Mesodermal cell (in vitro differentiated cells): ENCODE measurements around the gene LARGE1.
"Not testable (repeated sequence)": the region's sequence is repeated elsewhere in the genome, so short reads cannot be mapped to it uniquely, and the experiment has no call there.

Experiments
- H3K27ac ChIP-seq: 2 replicates; pipeline ENCODE4 v1.7.0; 2013; ENCODE audit warnings: mild to moderate bottlenecking, low read depth, low read length, moderate library complexity; ENCODE audit not compliant: severe bottlenecking
- H3K36me3 ChIP-seq: 2 replicates; pipeline ENCODE4 v1.7.1; 2013; ENCODE audit warnings: mild to moderate bottlenecking, low read length, moderate library complexity; ENCODE audit not compliant: control insufficient read depth, insufficient read depth
- H3K4me1 ChIP-seq: one replicate; pipeline ENCODE4 v1.7.1; 2013; ENCODE audit warnings: mild to moderate bottlenecking, low read length; ENCODE audit not compliant: insufficient read depth, control insufficient read depth, poor library complexity, severe bottlenecking
- H3K4me3 ChIP-seq: 2 replicates; pipeline ENCODE4 v1.7.0; 2013; ENCODE audit warnings: low read length, control low read depth, mild to moderate bottlenecking; ENCODE audit not compliant: insufficient read depth, poor library complexity, severe bottlenecking; ENCODE audit errors: extremely low read depth
- H3K9me3 ChIP-seq: 2 replicates; pipeline ENCODE4 v1.7.1; 2013; ENCODE audit warnings: mild to moderate bottlenecking, low read length, moderate library complexity; ENCODE audit not compliant: control insufficient read depth
- WGBS, 2 experiments: methylation state at CpG; one replicate each; pipeline ENCODE4 v1.1.5; 2013; ENCODE audit warnings: missing lambda C conversion rate in 2 of 2; ENCODE audit not compliant: insufficient coverage in 2 of 2; 5-methylcytosine and 5-hydroxymethylcytosine counted together

Gene LARGE1

DNA sequence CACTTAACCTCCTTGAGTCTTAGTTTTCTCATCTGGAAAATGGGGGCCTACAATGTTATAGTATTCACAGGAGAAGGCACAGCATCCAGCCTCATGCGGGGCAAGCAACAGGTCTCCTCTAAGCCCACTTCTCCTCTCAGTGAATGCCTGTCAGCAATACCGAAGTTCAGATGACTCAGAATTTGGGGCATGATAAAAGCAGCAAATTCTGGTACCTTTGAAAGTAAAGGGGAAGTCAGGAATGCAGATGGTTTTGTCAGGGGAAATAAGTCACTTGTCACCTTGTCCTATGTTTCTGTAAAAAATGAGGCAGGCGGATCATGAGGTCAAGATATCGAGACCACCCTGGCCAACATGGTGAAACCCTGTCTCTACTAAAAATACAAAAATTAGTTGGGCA is 350.2 kb downstream of the LARGE1 start:
- Histone ChIP-seq H3K36me3 (no peaks in the 10 kb centered on the region), H3K4me1 (peaks cover 3% of the 10 kb centered on the region), H3K4me3 (no peak overlapping the region), H3K9me3 (no peaks in the 10 kb centered on the region), H3K27ac (peak overlapping the region; percentile 29)
- 76 to 84% methylated on average over 3 to 4 of the region's 4 CpGs for WGBS, 2 experiments

DNA sequence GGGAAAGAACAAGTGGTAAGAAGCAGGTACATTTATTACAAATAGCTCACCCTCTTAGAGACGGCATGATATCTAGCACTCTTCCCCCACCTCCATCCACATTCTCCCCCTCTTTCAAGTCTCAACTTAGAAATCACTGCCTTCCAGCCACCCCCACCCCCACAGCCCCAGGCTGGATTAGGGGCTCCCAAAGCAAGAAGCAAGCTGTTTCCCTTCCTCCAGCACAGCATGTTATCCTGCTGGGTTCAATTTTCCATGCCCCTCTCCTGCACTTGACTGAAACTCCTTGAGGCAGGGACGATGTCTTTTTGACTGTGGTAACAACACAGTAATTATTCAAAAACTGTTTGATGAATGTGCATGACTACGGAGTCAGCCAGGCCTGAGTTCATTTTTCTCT is 350.7 kb downstream of the LARGE1 start:
- H3K4me1 ChIP-seq = peaks cover 3% of the 10 kb centered on the region
- H3K36me3 ChIP-seq = no peaks in the 10 kb centered on the region
- WGBS, 2 experiments = 8% methylated on average over 2 of the region's 3 CpGs; no CpG with 5 or more reads in 1 of the 2 experiments
- no peak overlapping the region for H3K4me3 ChIP-seq
- H3K9me3 ChIP-seq = no peaks in the 10 kb centered on the region
- peak overlapping the region; percentile 29 for H3K27ac ChIP-seq

DNA sequence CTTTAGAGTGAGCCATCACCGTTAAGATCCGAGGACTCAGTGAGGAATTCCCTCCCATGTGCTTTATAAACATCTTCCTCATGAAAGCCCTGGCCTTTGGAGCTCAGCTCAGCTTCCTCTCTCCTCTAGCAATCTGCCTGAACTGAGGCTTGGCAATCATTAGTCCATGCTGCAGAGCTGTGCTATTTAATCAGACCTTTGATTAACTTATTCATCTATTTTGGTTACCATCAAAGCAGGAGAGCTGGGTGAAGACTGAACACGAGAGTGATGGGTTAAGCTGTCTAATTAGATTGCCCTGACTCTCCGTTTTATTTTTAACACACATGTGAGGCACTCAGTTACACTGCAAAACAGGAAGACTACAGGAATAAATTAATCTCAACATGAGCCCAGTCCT is 351.3 kb downstream of the LARGE1 start:
- H3K27ac ChIP-seq = peak overlapping the region; percentile 29
- peaks cover 3% of the 10 kb centered on the region for H3K4me1 ChIP-seq
- H3K36me3 ChIP-seq = no peaks in the 10 kb centered on the region
- no peak overlapping the region for H3K4me3 ChIP-seq
- 63 to 64% methylated on average over 2 to 4 of the region's 4 CpGs for WGBS, 2 experiments
- no peaks in the 10 kb centered on the region for H3K9me3 ChIP-seq

DNA sequence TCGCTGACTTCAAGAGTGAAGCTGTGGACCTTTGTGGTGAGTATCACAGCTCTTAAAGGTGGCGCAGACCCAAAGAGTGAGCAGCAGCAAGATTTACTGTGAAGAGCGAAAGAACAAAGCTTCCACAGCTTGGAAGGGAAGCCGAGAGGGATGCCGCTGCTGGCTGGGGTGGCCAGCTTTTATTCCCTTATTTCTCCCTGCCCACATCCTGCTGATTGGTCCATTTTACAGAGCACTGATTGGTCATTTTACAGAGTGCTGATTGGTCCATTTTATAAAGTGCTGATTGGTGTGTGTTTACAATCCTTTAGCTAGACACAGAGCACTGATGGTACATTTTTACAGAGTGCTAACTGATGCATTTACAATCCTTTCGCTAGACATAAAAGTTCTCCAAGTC is 353.8 kb downstream of the LARGE1 start:
- H3K36me3 ChIP-seq, H3K9me3 ChIP-seq, H3K27ac ChIP-seq, H3K4me1 ChIP-seq, H3K4me3 ChIP-seq: not testable (repeated sequence)
- 92 to 97% methylated on average over 4 to 6 of the region's 6 CpGs for WGBS, 2 experiments

DNA sequence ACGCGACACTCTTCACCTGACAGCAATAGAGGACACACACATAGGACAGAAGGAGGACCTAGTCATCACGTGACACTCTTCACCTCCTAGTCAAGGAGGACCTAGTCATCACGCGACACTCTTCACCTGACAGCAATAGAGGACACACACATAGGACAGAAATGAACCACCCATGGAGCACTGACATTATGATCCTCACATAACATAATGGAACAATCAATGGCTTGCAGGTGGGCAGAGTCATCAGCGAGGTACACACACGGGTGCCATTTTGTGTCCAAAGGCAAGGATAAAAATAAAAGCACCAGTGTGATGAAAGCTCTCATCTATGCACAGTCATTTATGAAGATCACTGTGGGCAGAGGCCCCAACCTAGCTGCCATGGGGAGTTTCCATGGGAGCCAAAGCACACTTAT is 354.7 kb downstream of the LARGE1 start:
- peaks cover 11% of the 10 kb centered on the region for H3K36me3 ChIP-seq
- no peak overlapping the region for H3K4me3 ChIP-seq
- no peaks in the 10 kb centered on the region for H3K9me3 ChIP-seq
- peaks cover 3% of the 10 kb centered on the region for H3K4me1 ChIP-seq
- H3K27ac ChIP-seq = no peak overlapping the region
- WGBS, 2 experiments = 91 to 93% methylated on average over 4 to 5 of the region's 7 CpGs

DNA sequence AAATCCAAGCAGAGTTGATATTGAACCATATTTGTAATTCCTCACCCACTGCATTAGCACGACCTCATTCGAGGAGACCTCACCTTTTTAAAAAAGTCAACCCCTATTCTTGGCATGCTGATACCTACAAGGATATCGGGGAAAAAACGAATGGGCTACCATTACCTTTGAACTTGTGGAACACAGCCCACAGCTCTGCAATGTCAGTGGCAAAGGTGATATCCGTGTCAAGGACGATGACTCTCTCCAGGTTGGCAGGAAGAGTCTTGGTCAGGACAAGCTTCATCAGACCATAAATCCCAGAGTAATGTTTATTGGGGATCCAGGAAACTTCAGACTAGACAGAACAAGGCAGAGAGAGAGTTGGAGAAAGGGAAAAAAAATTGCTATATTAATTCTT is 355.6 kb downstream of the LARGE1 start:
- H3K27ac ChIP-seq = no peak overlapping the region
- peaks cover 3% of the 10 kb centered on the region for H3K4me1 ChIP-seq
- no peak overlapping the region for H3K4me3 ChIP-seq
- 93% methylated on average over 6 of the region's 6 CpGs for WGBS, 2 experiments
- H3K36me3 ChIP-seq = peaks cover 11% of the 10 kb centered on the region
- H3K9me3 ChIP-seq = no peaks in the 10 kb centered on the region

DNA sequence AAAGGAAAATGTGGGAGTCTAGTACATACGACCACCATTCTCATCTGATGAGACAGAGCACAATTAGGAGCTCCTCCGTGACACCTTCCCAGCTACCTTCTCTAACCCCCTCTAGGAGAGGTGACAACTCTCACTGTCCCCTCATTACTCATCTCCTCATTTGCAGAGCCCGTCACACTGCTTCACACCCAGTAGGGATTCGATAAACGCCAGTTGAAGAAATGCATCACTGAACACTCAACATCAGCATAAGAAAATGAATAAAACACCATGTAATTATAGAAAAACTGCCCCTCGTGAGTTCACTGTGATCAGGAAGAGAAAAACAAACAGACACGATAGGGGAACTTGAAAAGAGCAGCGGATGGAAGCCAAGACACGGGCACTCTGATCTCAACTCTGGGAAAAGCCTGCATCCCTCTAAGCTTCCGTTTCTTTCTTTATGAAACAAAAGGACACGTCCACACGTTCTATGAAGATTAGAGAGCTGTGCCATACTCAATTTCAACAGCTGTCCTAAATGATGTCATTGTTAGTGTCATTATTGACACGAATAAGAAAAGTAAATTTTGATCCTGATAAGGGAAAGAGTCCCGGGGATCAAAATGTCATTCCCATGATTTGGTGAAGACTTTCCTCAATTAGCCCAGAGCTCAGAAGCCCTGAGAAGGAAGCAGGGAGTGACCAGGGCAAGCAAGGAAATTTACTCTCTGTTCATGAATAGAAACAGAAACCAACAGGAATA is 356.9 kb downstream of the LARGE1 start:
- Histone ChIP-seq H3K27ac (no peak overlapping the region), H3K4me1 (no peaks in the 10 kb centered on the region), H3K9me3 (no peaks in the 10 kb centered on the region), H3K36me3 (peaks cover 17% of the 10 kb centered on the region), H3K4me3 (no peak overlapping the region)
- WGBS, 2 experiments = 85 to 94% methylated on average over 10 to 11 of the region's 14 CpGs

DNA sequence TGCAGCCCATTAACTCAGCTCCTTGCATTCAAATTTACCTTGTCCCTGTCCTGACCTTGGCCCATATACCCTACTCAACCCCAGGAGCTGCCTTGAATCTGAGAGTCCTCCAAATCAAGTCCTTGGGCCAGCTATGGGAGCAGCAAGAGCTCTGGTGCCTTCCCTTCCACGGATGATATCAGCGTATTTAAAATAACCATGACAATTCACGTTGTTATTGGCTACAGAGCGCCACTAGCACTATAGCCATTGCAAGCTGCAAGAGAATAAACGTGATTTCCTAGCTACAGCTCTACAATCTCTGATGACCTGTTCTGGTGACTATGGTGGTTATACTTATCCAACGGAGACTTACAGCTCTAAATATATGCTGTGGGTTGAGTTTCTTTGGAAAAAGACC is 357.8 kb downstream of the LARGE1 start:
- WGBS, 2 experiments = 87 to 93% methylated on average over 5 to 6 of the region's 6 CpGs
- H3K9me3 ChIP-seq = no peaks in the 10 kb centered on the region
- H3K4me1 ChIP-seq = no peaks in the 10 kb centered on the region
- no peak overlapping the region for H3K27ac ChIP-seq
- H3K4me3 ChIP-seq = no peak overlapping the region
- peaks cover 17% of the 10 kb centered on the region for H3K36me3 ChIP-seq

DNA sequence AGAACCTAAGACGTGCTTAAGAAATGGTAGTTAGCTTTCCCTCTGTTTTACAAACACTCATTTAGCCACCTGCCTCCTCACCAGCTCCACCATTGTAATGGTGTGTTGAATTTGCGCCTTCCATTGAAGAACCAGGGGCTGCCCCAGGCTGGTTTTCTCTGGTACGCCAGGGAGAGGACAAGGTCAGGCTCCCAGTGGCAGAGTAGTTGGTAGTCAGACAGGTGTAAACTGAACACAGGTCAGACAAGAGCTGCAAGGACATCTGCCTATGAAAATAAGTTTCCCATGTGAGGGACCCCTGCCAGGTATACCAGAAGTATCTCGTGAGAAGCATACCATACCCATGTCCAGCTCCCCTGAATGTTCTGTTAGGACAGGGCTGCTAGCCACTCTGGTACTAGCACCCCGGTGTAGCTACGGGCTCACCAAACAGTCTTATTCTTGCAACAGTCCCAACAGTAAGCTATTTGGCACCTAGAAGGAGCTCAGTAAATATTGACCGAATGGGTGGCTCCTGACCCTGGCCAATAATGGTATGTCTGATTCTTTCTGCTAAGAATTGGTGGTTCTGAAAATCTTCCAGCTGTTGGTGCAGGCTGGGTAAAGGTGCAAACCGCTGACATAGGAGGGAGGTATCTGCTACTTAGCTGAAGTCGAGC is 359.0 kb downstream of the LARGE1 start:
- Histone ChIP-seq H3K9me3 (no peaks in the 10 kb centered on the region), H3K4me3 (no peak overlapping the region), H3K4me1 (no peaks in the 10 kb centered on the region), H3K36me3 (peaks cover 17% of the 10 kb centered on the region), H3K27ac (no peak overlapping the region)
- WGBS, 2 experiments = 90 to 99% methylated on average over 6 to 7 of the region's 9 CpGs

DNA sequence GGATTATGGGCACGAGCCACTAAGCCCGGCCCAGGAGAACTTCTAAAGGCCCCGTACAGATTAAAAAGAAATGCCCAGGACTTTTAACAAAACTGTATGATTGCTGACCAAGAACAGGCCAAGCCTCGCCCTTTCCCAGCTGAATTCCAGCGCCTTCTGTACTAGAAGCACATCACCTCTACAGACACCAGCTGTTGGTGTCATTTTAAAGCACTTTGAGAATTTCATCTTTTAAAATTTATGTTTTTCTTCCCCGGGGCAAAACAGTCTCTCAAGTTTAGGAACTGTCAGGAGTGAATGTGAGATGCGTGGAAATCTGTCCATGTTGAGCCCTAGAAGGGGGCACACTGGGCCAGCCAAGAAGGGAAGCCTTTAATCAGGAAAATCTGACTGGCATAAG is 362.4 kb downstream of the LARGE1 start:
- no peaks in the 10 kb centered on the region for H3K4me1 ChIP-seq
- no peak overlapping the region for H3K27ac ChIP-seq
- 89 to 96% methylated on average over 6 to 7 of the region's 7 CpGs for WGBS, 2 experiments
- no peaks in the 10 kb centered on the region for H3K9me3 ChIP-seq
- no peak overlapping the region for H3K4me3 ChIP-seq
- H3K36me3 ChIP-seq = peaks cover 17% of the 10 kb centered on the region
